ENCODE measurements around the gene TGFBR1. TPM values are rescaled to one million over a fixed set of nuclear protein-coding genes. Genes with fewer than 3 reads are reported as not detected.
A peak's percentile ranks its signal among the peaks of the same experiment; 100 is the strongest.

TGFBR1 gene
- total and polyA plus RNA-seq, 2 donors (not counting 3 experiments of a cell fraction or from before 2014, with no cell fraction given), result 5.8 to 18.6 TPM

DNA sequence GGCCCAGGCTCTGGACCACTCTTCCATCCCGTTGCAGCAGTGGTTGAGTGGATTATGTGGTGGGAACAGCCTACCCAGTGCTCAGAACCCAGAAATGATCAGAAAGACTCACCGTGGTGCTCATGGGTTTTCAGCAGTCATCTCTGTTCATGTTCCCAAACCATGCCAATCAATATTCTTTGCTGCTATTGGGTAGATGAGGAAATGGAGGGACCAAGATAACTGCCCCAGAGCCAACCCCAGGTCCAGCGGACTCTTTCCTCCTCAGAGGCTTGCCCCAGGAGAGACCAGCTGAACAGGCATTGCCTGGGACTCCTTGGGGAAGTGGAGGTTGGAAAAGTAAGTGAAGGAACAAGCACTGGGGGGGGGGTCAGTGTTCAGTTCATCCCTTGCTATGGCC, 78.7 kb downstream of the TGFBR1 start:
- DNase-seq (ENCODE audit: low read depth, low spot score) (no peak), FAIRE-seq (no peak)
- Histone ChIP-seq H3K9ac (replicated peaks; ENCODE audit: extremely low read depth, insufficient read depth, low read length) (peak overlapping the region; percentile 62), H3K4me1 (ENCODE audit: control insufficient read depth, extremely low read depth, insufficient read depth, low read length) (peaks cover 10% of the 10 kb centered on the region), H3K4me2 (ENCODE audit: insufficient read depth, low read length) (no peak overlapping the region), H3K9me3 (replicated peaks; ENCODE audit: control insufficient read depth, insufficient read depth, low read length) (no peaks in the 10 kb centered on the region), H3K9me1 (replicated peaks; ENCODE audit: control insufficient read depth, extremely low read depth, insufficient read depth, low read length) (no peaks in the 10 kb centered on the region), H3K27me3 (ENCODE audit: control insufficient read depth in 2 of 2, insufficient read depth in 2 of 2, low read length in 2 of 2) (peaks cover 3% of the 10 kb centered on the region in 2 experiments), H3K4me3 (replicated peaks in 1 of 3; ENCODE audit: insufficient read depth in 1 of 3, low read depth in 1 of 3, low read length in 3 of 3) (no peak overlapping the region), H3K36me3 (ENCODE audit: control insufficient read depth in 2 of 2, extremely low read depth in 1 of 2, insufficient read depth in 2 of 2, low read length in 2 of 2) (no peaks in the 10 kb centered on the region), H3K27ac (ENCODE audit: insufficient read depth, low read depth, low read length) (peak overlapping the region; percentile 88), H2AFZ (ENCODE audit: low read depth, low read length) (peak overlapping the region; percentile 81), H3K79me2 (ENCODE audit: control insufficient read depth, insufficient read depth, low read length) (no peaks in the 10 kb centered on the region), H4K20me1 (replicated peaks; ENCODE audit: control insufficient read depth, extremely low read depth, insufficient read depth, low read length) (no peaks in the 10 kb centered on the region)
- dilution Hi-C loops (cut with MboI; ENCODE audit: extremely low pct_ligation_motif_present, low sequenced_read_pairs) (no loop called here), intact Hi-C loops (cut with micrococcal nuclease) (loop anchor here (1.0 to 5.0 kb wide), 13 partner anchors 20 to 1412 kb away; partner anchors contain the start of genes ERP44, INVS, NR4A3 and SEC61B)
- ChIA-PET CTCF (interaction anchor here (0.7 to 3.5 kb wide), 10 partner anchors 20 to 1246 kb away, joined by 3 to 30 read pairs (median 4); no protein-coding TSS in a partner anchor), POLR2A (no interaction called here)
- BruUV-seq (replicated peaks), result no TSS peak
- TF ChIP-seq EZH2 (IDR thresholded peaks at IDR 0.05; ENCODE audit: borderline replicate concordance, low read depth, low read length, severe bottlenecking) (no peak), MYC (IDR thresholded peaks at IDR 0.05; ENCODE audit: low read depth, low read length) (no peak), POLR2A (IDR thresholded peaks at IDR 0.05; ENCODE audit: low read depth, low read length) (no peak), GATA2 (IDR thresholded peaks at IDR 0.05; ENCODE audit: insufficient read depth, insufficient read length, low read depth, low read length) (no peak), JUN (IDR thresholded peaks at IDR 0.05; ENCODE audit: borderline replicate concordance, insufficient read depth, insufficient read length, low read depth) (no peak), FOS (IDR thresholded peaks at IDR 0.05; ENCODE audit: borderline replicate concordance, insufficient read depth, low read length) (no peak), POLR2AphosphoS5 (IDR thresholded peaks at IDR 0.05; ENCODE audit: insufficient read depth, low read depth, low read length) (no peak)
- TF ChIP-seq, protein P1, sequence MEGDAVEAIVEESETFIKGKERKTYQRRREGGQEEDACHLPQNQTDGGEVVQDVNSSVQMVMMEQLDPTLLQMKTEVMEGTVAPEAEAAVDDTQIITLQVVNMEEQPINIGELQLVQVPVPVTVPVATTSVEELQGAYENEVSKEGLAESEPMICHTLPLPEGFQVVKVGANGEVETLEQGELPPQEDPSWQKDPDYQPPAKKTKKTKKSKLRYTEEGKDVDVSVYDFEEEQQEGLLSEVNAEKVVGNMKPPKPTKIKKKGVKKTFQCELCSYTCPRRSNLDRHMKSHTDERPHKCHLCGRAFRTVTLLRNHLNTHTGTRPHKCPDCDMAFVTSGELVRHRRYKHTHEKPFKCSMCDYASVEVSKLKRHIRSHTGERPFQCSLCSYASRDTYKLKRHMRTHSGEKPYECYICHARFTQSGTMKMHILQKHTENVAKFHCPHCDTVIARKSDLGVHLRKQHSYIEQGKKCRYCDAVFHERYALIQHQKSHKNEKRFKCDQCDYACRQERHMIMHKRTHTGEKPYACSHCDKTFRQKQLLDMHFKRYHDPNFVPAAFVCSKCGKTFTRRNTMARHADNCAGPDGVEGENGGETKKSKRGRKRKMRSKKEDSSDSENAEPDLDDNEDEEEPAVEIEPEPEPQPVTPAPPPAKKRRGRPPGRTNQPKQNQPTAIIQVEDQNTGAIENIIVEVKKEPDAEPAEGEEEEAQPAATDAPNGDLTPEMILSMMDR (IDR thresholded peaks at IDR 0.05; ENCODE audit: extremely low read depth in 1 of 2, insufficient read depth in 1 of 2, low read depth in 1 of 2, low read length in 2 of 2), result no peak
- TF ChIP-seq, protein P2, sequence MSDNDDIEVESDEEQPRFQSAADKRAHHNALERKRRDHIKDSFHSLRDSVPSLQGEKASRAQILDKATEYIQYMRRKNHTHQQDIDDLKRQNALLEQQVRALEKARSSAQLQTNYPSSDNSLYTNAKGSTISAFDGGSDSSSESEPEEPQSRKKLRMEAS (IDR thresholded peaks at IDR 0.05; ENCODE audit: insufficient read depth, insufficient read length), result no peak
